Keratinocyte (primary cell): ENCODE data around the gene NCOR1.
"Not testable (repeated sequence)": the region's sequence is repeated elsewhere in the genome, so short reads cannot be mapped to it uniquely, and the experiment has no call there.

Source experiments
- CTCF ChIP-seq, 3 experiments: IDR thresholded peaks in 1 of 3; conservative IDR thresholded peaks in 1 of 3; optimal IDR thresholded peaks in 1 of 3; 2 replicates in 2 of 3; 3 replicates in 1 of 3; pipeline versions ENCODE3 to v1.5.1; 2011; ENCODE audit warnings: low read length in 3 of 3, mild to moderate bottlenecking in 3 of 3, moderate library complexity in 2 of 3, control low read depth in 1 of 3, inconsistent platforms in 1 of 3; ENCODE audit not compliant: insufficient read depth in 2 of 3; ENCODE audit errors: extremely low read depth in 1 of 3
- EZH2 ChIP-seq: IDR thresholded peaks from one replicate; pipeline ENCODE4 v1.6.1; 2012; ENCODE audit warnings: inconsistent platforms, mild to moderate bottlenecking, low read length, moderate library complexity

GRCh38 chr17:16229912-16230561 lies 14.7 kb upstream of the NCOR1 start:
- TF ChIP-seq CTCF (optimal IDR thresholded peaks at IDR 0.05 in 1 of 3, IDR thresholded peaks at IDR 0.05 in 1 of 3, conservative IDR thresholded peaks at IDR 0.05 in 1 of 3; ENCODE audit: extremely low read depth in 1 of 3, insufficient read depth in 2 of 3, low read length in 3 of 3); EZH2: not testable (repeated sequence)
